ENCODE results near the gene GPR65. TPM values are rescaled to one million over a fixed set of nuclear protein-coding genes. Genes with fewer than 3 reads are reported as not detected.

Gene GPR65
- total and polyA plus RNA-seq, 10 of the 15 experiments (the other 5 are each of a cell fraction or from before 2014, with no cell fraction given), result 4.4 to 14.7 (median 9.4) TPM

DNA sequence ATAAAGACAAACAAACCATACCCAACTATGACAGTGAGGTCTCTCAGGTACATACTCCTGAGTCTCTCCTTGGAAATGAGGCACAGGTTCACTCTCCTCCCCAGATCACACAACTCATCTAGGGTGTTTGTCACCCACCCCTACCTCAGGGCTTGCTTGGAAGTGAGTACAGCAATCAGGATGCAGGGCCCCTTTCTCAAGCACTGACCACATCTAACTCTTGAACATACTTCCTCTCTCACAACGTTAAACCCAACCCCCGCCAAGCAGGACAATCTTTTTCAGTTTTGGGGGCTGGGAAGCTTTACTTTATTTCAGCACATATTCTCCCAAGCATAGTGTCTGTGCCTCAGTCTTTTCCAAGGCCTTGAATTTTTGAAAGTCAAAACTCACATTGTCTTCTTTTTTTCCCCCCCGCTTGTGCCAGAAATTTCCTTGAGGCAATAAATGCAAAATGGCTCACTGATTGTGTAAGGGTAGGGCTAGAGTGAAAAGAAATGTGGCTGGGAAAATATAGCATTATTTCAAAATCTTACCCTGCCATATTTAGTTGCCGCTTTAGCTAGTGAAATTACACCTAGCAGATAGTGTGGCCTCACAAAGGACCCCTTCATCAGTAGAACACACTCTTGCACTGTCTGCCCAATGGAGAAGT, 2.4 kb upstream of the GPR65 start (continued):
- TF ChIP-seq, protein P1, sequence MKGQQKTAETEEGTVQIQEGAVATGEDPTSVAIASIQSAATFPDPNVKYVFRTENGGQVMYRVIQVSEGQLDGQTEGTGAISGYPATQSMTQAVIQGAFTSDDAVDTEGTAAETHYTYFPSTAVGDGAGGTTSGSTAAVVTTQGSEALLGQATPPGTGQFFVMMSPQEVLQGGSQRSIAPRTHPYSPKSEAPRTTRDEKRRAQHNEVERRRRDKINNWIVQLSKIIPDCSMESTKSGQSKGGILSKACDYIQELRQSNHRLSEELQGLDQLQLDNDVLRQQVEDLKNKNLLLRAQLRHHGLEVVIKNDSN (IDR thresholded peaks at IDR 0.05; ENCODE audit: borderline replicate concordance, extremely low read length, insufficient read depth, low read depth, low read length), result no peak
- TF ChIP-seq ZBED1 (IDR thresholded peaks at IDR 0.05; ENCODE audit: borderline replicate concordance) (no peak), MYB (IDR thresholded peaks at IDR 0.05; ENCODE audit: borderline replicate concordance, low read depth, low read length) (no peak)
- TF ChIP-seq, protein P2, sequence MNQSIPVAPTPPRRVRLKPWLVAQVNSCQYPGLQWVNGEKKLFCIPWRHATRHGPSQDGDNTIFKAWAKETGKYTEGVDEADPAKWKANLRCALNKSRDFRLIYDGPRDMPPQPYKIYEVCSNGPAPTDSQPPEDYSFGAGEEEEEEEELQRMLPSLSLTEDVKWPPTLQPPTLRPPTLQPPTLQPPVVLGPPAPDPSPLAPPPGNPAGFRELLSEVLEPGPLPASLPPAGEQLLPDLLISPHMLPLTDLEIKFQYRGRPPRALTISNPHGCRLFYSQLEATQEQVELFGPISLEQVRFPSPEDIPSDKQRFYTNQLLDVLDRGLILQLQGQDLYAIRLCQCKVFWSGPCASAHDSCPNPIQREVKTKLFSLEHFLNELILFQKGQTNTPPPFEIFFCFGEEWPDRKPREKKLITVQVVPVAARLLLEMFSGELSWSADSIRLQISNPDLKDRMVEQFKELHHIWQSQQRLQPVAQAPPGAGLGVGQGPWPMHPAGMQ (IDR thresholded peaks at IDR 0.05; ENCODE audit: borderline replicate concordance), result no peak
- TF ChIP-seq, protein P3, sequence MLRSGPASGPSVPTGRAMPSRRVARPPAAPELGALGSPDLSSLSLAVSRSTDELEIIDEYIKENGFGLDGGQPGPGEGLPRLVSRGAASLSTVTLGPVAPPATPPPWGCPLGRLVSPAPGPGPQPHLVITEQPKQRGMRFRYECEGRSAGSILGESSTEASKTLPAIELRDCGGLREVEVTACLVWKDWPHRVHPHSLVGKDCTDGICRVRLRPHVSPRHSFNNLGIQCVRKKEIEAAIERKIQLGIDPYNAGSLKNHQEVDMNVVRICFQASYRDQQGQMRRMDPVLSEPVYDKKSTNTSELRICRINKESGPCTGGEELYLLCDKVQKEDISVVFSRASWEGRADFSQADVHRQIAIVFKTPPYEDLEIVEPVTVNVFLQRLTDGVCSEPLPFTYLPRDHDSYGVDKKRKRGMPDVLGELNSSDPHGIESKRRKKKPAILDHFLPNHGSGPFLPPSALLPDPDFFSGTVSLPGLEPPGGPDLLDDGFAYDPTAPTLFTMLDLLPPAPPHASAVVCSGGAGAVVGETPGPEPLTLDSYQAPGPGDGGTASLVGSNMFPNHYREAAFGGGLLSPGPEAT (IDR thresholded peaks at IDR 0.05; ENCODE audit: low read depth), result no peak
- TF ChIP-seq, protein P4, sequence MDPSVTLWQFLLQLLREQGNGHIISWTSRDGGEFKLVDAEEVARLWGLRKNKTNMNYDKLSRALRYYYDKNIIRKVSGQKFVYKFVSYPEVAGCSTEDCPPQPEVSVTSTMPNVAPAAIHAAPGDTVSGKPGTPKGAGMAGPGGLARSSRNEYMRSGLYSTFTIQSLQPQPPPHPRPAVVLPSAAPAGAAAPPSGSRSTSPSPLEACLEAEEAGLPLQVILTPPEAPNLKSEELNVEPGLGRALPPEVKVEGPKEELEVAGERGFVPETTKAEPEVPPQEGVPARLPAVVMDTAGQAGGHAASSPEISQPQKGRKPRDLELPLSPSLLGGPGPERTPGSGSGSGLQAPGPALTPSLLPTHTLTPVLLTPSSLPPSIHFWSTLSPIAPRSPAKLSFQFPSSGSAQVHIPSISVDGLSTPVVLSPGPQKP (IDR thresholded peaks at IDR 0.05; ENCODE audit: low read depth, low read length), result no peak
- TF ChIP-seq, protein P5, sequence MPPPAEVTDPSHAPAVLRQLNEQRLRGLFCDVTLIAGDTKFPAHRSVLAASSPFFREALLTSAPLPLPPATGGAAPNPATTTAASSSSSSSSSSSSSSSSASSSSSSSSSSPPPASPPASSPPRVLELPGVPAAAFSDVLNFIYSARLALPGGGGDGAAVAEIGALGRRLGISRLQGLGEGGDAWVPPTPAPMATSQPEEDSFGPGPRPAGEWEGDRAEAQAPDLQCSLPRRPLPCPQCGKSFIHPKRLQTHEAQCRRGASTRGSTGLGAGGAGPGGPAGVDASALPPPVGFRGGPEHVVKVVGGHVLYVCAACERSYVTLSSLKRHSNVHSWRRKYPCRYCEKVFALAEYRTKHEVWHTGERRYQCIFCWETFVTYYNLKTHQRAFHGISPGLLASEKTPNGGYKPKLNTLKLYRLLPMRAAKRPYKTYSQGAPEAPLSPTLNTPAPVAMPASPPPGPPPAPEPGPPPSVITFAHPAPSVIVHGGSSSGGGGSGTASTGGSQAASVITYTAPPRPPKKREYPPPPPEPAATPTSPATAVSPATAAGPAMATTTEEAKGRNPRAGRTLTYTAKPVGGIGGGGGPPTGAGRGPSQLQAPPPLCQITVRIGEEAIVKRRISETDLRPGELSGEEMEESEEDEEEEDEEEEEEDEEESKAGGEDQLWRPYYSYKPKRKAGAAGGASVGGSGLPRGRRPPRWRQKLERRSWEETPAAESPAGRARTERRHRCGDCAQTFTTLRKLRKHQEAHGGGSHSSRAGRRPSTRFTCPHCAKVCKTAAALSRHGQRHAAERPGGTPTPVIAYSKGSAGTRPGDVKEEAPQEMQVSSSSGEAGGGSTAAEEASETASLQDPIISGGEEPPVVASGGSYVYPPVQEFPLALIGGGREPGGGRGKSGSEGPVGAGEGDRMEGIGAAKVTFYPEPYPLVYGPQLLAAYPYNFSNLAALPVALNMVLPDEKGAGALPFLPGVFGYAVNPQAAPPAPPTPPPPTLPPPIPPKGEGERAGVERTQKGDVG (CRISPR knock-in tag; IDR thresholded peaks at IDR 0.05), result no peak
- TF ChIP-seq, protein P6, sequence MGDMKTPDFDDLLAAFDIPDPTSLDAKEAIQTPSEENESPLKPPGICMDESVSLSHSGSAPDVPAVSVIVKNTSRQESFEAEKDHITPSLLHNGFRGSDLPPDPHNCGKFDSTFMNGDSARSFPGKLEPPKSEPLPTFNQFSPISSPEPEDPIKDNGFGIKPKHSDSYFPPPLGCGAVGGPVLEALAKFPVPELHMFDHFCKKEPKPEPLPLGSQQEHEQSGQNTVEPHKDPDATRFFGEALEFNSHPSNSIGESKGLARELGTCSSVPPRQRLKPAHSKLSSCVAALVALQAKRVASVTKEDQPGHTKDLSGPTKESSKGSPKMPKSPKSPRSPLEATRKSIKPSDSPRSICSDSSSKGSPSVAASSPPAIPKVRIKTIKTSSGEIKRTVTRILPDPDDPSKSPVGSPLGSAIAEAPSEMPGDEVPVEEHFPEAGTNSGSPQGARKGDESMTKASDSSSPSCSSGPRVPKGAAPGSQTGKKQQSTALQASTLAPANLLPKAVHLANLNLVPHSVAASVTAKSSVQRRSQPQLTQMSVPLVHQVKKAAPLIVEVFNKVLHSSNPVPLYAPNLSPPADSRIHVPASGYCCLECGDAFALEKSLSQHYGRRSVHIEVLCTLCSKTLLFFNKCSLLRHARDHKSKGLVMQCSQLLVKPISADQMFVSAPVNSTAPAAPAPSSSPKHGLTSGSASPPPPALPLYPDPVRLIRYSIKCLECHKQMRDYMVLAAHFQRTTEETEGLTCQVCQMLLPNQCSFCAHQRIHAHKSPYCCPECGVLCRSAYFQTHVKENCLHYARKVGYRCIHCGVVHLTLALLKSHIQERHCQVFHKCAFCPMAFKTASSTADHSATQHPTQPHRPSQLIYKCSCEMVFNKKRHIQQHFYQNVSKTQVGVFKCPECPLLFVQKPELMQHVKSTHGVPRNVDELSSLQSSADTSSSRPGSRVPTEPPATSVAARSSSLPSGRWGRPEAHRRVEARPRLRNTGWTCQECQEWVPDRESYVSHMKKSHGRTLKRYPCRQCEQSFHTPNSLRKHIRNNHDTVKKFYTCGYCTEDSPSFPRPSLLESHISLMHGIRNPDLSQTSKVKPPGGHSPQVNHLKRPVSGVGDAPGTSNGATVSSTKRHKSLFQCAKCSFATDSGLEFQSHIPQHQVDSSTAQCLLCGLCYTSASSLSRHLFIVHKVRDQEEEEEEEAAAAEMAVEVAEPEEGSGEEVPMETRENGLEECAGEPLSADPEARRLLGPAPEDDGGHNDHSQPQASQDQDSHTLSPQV (IDR thresholded peaks at IDR 0.05), result no peak

Measured in GM12878 (cell line).